DND-41 (cell line): ENCODE results near the gene GTF2A1L.

ENCODE experiments used
- CTCF ChIP-seq: IDR thresholded peaks from 2 replicates; pipeline ENCODE4 v1.5.1; 2012; ENCODE audit warnings: borderline replicate concordance, low read length, moderate library complexity, mild to moderate bottlenecking; ENCODE audit not compliant: poor library complexity, severe bottlenecking; ENCODE audit errors: extremely low read depth
- EZH2 ChIP-seq: IDR thresholded peaks from 3 replicates; pipeline ENCODE4 v1.6.1; 2012; ENCODE audit warnings: borderline replicate concordance, low read depth, mild to moderate bottlenecking, moderate library complexity, low read length, inconsistent platforms; ENCODE audit not compliant: severe bottlenecking

- no peak for TF ChIP-seq CTCF
- TF ChIP-seq EZH2, result no peak
Measured at GRCh38 chr2:48605482-48606175, 12.0 kb upstream of the GTF2A1L start.
